SK-N-SH treated with all-trans-retinoic acid at 6 μM for 48 hours (cell line): ENCODE measurements around the gene ITGA8.

Source experiments
- ATAC-seq: fragments of 200-7000 bp; cut with Tn5 transposase; 3 replicates; pipeline ENCODE4 v1.9.1; 2020; ENCODE audit warnings: mild to moderate bottlenecking, moderate library complexity
- ARNTL ChIP-seq: fragments of 450-650 bp; formaldehyde crosslinking; IDR thresholded peaks from 2 replicates; pipeline ENCODE4 v1.5.0; 2020; ENCODE audit warnings: low read depth, mild to moderate bottlenecking, moderate library complexity, borderline replicate concordance
- BACH2 ChIP-seq: fragments of 250-450 bp; sonication (Bioruptor Pico); IDR thresholded peaks from 2 replicates; pipeline ENCODE4 v1.9.0; 2021; ENCODE audit warnings: mild to moderate bottlenecking, borderline replicate concordance
- CSDC2 ChIP-seq: fragments of 250-450 bp; sonication (Bioruptor Pico); IDR thresholded peaks from 2 replicates; pipeline ENCODE4 v1.5.0; 2020; ENCODE audit warnings: mild to moderate bottlenecking, moderate library complexity
- CSRNP3 ChIP-seq: fragments of 250-450 bp; sonication (Bioruptor Pico); IDR thresholded peaks from 2 replicates; pipeline ENCODE4 v1.5.1; 2021; ENCODE audit warnings: mild to moderate bottlenecking, moderate library complexity
- ESRRG ChIP-seq: fragments of 250-450 bp; sonication (Bioruptor Pico); IDR thresholded peaks from 2 replicates; pipeline ENCODE4 v1.6.1; 2021; ENCODE audit warnings: mild to moderate bottlenecking
- GLIS3 ChIP-seq: fragments of 250-450 bp; sonication (Bioruptor Pico); IDR thresholded peaks from 2 replicates; pipeline ENCODE4 v1.5.0; 2020; ENCODE audit warnings: mild to moderate bottlenecking, moderate library complexity
- OSR1 ChIP-seq: fragments of 250-450 bp; sonication (Bioruptor Pico); IDR thresholded peaks from 2 replicates; pipeline ENCODE4 v1.8.0; 2022; ENCODE audit warnings: moderate library complexity, mild to moderate bottlenecking, inconsistent platforms
- POU6F1 ChIP-seq: fragments of 250-450 bp; sonication (Bioruptor Pico); IDR thresholded peaks from 2 replicates; pipeline ENCODE4 v1.8.0; 2021; ENCODE audit warnings: low read depth, mild to moderate bottlenecking, moderate library complexity, borderline replicate concordance
- PPARA ChIP-seq: fragments of 250-450 bp; sonication (Bioruptor Pico); IDR thresholded peaks from 2 replicates; pipeline ENCODE4 v1.5.0; 2020; ENCODE audit warnings: mild to moderate bottlenecking, borderline replicate concordance
- RARB ChIP-seq: fragments of 250-450 bp; sonication (Bioruptor Pico); IDR thresholded peaks from 2 replicates; pipeline ENCODE4 v1.8.0; 2021; ENCODE audit warnings: mild to moderate bottlenecking, moderate library complexity
- TCF4 ChIP-seq: fragments of 250-450 bp; sonication (Bioruptor Pico); IDR thresholded peaks from 2 replicates; pipeline ENCODE4 v1.8.0; 2021; ENCODE audit warnings: mild to moderate bottlenecking, moderate library complexity, borderline replicate concordance
- TOX ChIP-seq: fragments of 250-450 bp; sonication (Bioruptor Pico); IDR thresholded peaks from 2 replicates; pipeline ENCODE4 v1.8.0; 2021; ENCODE audit warnings: mild to moderate bottlenecking, moderate library complexity, borderline replicate concordance
- ZC3H10 ChIP-seq: fragments of 250-450 bp; sonication (Bioruptor Pico); IDR thresholded peaks from 2 replicates; pipeline ENCODE4 v1.5.1; 2021; ENCODE audit warnings: mild to moderate bottlenecking, moderate library complexity
- ZFP3 ChIP-seq: fragments of 250-450 bp; sonication (Bioruptor Pico); IDR thresholded peaks from 2 replicates; pipeline ENCODE4 v1.5.0; 2020; ENCODE audit warnings: mild to moderate bottlenecking, moderate library complexity
- ZFP30 ChIP-seq: fragments of 450-650 bp; formaldehyde crosslinking; IDR thresholded peaks from 2 replicates; pipeline ENCODE4 v1.5.0; 2022; ENCODE audit warnings: mild to moderate bottlenecking, moderate library complexity
- ZNF565 ChIP-seq: fragments of 450-650 bp; formaldehyde crosslinking; conservative IDR thresholded peaks from 2 replicates; pipeline ENCODE4 v1.5.0; 2020; ENCODE audit warnings: low read depth, mild to moderate bottlenecking, moderate library complexity
- ZNF70 ChIP-seq: fragments of 450-650 bp; formaldehyde crosslinking; IDR thresholded peaks from 2 replicates; pipeline ENCODE4 v1.5.0; 2020; ENCODE audit warnings: mild to moderate bottlenecking, moderate library complexity
- ZNF8 ChIP-seq: fragments of 450-650 bp; formaldehyde crosslinking; IDR thresholded peaks from 2 replicates; pipeline ENCODE4 v1.5.0; 2020; ENCODE audit warnings: mild to moderate bottlenecking, moderate library complexity
- TF ChIP-seq, protein P1 (sequence below): fragments of 250-450 bp; sonication (Bioruptor Pico); IDR thresholded peaks from 2 replicates; pipeline ENCODE4 v1.5.1; 2020; ENCODE audit warnings: low read depth, mild to moderate bottlenecking, moderate library complexity
- TF ChIP-seq, protein P2 (sequence below): fragments of 250-450 bp; sonication (Bioruptor Pico); IDR thresholded peaks from 2 replicates; pipeline ENCODE4 v1.8.0; 2020; ENCODE audit warnings: mild to moderate bottlenecking, moderate library complexity, borderline replicate concordance
- TF ChIP-seq, protein P3 (sequence below): fragments of 250-450 bp; sonication (Bioruptor Pico); IDR thresholded peaks from 2 replicates; pipeline ENCODE4 v1.5.0; 2020; ENCODE audit warnings: mild to moderate bottlenecking, moderate library complexity

ITGA8 gene

DNA sequence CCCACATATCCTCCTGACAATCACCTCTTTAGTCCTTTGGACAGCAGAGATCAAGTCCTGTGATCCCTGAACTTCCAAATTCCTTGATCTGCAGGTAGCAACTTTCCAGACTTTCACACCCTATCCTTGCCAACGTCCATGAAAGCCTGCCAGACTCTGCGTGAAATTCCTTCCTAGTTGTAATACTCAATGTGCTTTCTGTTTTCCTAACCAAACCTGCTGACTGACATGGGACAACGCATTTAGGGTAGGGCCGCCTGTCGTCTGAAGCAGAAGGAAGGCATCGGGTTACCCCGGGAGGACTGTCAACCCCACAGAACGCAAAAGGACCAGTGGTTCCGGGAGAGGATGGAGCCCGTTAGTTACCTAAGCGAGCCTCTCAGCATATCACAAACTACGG lies 23.9 kb downstream of the ITGA8 start:
- no peak for ATAC-seq
- no peak for TF ChIP-seq GLIS3
- TF ChIP-seq ESRRG (CRISPR knock-in tag) = no peak
- no peak for TF ChIP-seq BACH2 (CRISPR knock-in tag)
- TF ChIP-seq, protein P1, sequence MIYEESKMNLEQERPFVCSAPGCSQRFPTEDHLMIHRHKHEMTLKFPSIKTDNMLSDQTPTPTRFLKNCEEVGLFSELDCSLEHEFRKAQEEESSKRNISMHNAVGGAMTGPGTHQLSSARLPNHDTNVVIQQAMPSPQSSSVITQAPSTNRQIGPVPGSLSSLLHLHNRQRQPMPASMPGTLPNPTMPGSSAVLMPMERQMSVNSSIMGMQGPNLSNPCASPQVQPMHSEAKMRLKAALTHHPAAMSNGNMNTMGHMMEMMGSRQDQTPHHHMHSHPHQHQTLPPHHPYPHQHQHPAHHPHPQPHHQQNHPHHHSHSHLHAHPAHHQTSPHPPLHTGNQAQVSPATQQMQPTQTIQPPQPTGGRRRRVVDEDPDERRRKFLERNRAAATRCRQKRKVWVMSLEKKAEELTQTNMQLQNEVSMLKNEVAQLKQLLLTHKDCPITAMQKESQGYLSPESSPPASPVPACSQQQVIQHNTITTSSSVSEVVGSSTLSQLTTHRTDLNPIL = no peak
- TF ChIP-seq, protein P2, sequence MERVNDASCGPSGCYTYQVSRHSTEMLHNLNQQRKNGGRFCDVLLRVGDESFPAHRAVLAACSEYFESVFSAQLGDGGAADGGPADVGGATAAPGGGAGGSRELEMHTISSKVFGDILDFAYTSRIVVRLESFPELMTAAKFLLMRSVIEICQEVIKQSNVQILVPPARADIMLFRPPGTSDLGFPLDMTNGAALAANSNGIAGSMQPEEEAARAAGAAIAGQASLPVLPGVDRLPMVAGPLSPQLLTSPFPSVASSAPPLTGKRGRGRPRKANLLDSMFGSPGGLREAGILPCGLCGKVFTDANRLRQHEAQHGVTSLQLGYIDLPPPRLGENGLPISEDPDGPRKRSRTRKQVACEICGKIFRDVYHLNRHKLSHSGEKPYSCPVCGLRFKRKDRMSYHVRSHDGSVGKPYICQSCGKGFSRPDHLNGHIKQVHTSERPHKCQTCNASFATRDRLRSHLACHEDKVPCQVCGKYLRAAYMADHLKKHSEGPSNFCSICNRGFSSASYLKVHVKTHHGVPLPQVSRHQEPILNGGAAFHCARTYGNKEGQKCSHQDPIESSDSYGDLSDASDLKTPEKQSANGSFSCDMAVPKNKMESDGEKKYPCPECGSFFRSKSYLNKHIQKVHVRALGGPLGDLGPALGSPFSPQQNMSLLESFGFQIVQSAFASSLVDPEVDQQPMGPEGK (CRISPR knock-in tag) = no peak
- no peak for TF ChIP-seq TCF4 (CRISPR knock-in tag)
- no peak for TF ChIP-seq POU6F1 (CRISPR knock-in tag)
- TF ChIP-seq OSR1 = no peak
- no peak for TF ChIP-seq TOX (CRISPR knock-in tag)
- no peak for TF ChIP-seq ZFP30 (CRISPR knock-in tag)
- no peak for TF ChIP-seq ZC3H10
- no peak for TF ChIP-seq ZNF565 (CRISPR knock-in tag)
- no peak for TF ChIP-seq CSDC2 (CRISPR knock-in tag)
- TF ChIP-seq PPARA (CRISPR knock-in tag) = no peak
- TF ChIP-seq ARNTL (CRISPR knock-in tag) = no peak
- no peak for TF ChIP-seq ZNF8 (CRISPR knock-in tag)
- no peak for TF ChIP-seq ZNF70 (CRISPR knock-in tag)
- TF ChIP-seq RARB (CRISPR knock-in tag) = no peak
- TF ChIP-seq, all 23 proteins: peak for 0

DNA sequence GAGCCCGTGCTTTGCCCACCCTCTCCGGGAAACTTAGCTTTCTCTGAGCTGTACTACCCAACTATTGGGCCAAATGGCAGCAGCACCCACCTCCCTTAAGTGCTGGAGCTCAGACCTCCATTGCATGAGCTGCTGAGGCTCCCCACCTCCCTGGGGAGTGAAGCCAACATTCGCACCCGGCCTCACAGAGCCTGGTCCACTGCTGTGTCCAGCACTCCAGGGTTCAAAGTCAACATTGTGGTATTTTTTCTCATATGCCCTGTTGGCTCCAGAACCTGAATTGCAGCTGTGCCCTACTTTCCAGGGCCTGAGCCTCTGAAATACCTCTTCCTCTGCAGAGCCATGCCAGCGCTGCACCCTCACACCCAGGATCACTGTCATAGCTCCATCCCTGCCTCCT lies 29.7 kb downstream of the ITGA8 start:
- TF ChIP-seq ARNTL (CRISPR knock-in tag) = no peak
- TF ChIP-seq ZC3H10 = no peak
- TF ChIP-seq TOX (CRISPR knock-in tag) = no peak
- TF ChIP-seq, protein P3, sequence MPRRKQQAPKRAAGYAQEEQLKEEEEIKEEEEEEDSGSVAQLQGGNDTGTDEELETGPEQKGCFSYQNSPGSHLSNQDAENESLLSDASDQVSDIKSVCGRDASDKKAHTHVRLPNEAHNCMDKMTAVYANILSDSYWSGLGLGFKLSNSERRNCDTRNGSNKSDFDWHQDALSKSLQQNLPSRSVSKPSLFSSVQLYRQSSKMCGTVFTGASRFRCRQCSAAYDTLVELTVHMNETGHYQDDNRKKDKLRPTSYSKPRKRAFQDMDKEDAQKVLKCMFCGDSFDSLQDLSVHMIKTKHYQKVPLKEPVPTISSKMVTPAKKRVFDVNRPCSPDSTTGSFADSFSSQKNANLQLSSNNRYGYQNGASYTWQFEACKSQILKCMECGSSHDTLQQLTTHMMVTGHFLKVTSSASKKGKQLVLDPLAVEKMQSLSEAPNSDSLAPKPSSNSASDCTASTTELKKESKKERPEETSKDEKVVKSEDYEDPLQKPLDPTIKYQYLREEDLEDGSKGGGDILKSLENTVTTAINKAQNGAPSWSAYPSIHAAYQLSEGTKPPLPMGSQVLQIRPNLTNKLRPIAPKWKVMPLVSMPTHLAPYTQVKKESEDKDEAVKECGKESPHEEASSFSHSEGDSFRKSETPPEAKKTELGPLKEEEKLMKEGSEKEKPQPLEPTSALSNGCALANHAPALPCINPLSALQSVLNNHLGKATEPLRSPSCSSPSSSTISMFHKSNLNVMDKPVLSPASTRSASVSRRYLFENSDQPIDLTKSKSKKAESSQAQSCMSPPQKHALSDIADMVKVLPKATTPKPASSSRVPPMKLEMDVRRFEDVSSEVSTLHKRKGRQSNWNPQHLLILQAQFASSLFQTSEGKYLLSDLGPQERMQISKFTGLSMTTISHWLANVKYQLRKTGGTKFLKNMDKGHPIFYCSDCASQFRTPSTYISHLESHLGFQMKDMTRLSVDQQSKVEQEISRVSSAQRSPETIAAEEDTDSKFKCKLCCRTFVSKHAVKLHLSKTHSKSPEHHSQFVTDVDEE (CRISPR knock-in tag) = no peak
- TF ChIP-seq ZNF70 (CRISPR knock-in tag) = no peak
- no peak for TF ChIP-seq RARB (CRISPR knock-in tag)
- TF ChIP-seq ZNF565 (CRISPR knock-in tag) = no peak
- no peak for TF ChIP-seq BACH2 (CRISPR knock-in tag)
- TF ChIP-seq PPARA (CRISPR knock-in tag) = no peak
- TF ChIP-seq ZFP3 = no peak
- TF ChIP-seq TCF4 (CRISPR knock-in tag) = no peak
- TF ChIP-seq ZFP30 (CRISPR knock-in tag) = no peak
- no peak for TF ChIP-seq ZNF8 (CRISPR knock-in tag)
- TF ChIP-seq OSR1 = no peak
- TF ChIP-seq, protein P2 (CRISPR knock-in tag) = no peak
- TF ChIP-seq CSRNP3 (CRISPR knock-in tag) = no peak
- no peak for TF ChIP-seq GLIS3
- ATAC-seq = no peak
